Smooth muscle cell of trachea (primary cell): ENCODE measurements around the gene ROR1. TPM values are rescaled to one million over a fixed set of nuclear protein-coding genes. Genes with fewer than 3 reads are reported as not detected.

ENCODE experiments used
- total RNA-seq: library from RNA; depleted of rRNA; stranded (reverse); fragments of >200 nt; gene quantifications from 2 replicates; pipeline ENCODE4 v1.2.1, GENCODE V29; 2014

Gene ROR1
- 9.7 and 21.2 TPM in 2 replicates for total RNA-seq

GRCh38 chr1:63773815-63774616, at the start of gene ROR1:
Gene ROR1 (plus strand): TSS chr1:63774017.

GRCh38 chr1:64203420-64203819, 429.6 kb downstream of the ROR1 start, which contains the start of gene UBE2U:
Gene UBE2U (plus strand): TSS chr1:64203623. CDS start chr1:64204051, 428 bp downstream.

Other genes starting within 250 kb of the ROR1 start
- gene PGM1, start 180.6 kb upstream of the ROR1 start, total RNA-seq: 73.7 and 83.0 TPM in 2 replicates